Breast epithelium (tissue), 4 donors: Measurements from ENCODE around the gene CT47C1. TPM values are rescaled to one million over a fixed set of nuclear protein-coding genes. Genes with fewer than 3 reads are reported as not detected.

ENCODE experiments used
- DNase-seq, 2 donors: peaks; one replicate each; pipeline ENCODE4 v3.0.0-alpha.2; 2019; ENCODE audit warnings: low spot score in 2 of 2
- H3K27ac ChIP-seq, 2 donors: fragments of 200-600 bp; sonication (generic) in 1 of 2; one replicate each; pipeline ENCODE4 v1.5.1; 2016 to 2019; ENCODE audit warnings: mild to moderate bottlenecking in 1 of 2
- H3K27me3 ChIP-seq, 2 donors: fragments of 200-600 bp; sonication (generic) in 1 of 2; one replicate each; pipeline versions ENCODE4 v1.5.1 to v1.6.0; 2017 to 2019; ENCODE audit warnings: control low read depth in 1 of 2, mild to moderate bottlenecking in 1 of 2
- H3K36me3 ChIP-seq: fragments of 200-600 bp; one replicate; pipeline ENCODE4 v1.5.1; 2019
- H3K4me1 ChIP-seq, 2 donors: fragments of 200-600 bp; sonication (generic); one replicate each; pipeline ENCODE4 v1.5.1; 2016 to 2019; ENCODE audit warnings: control low read depth in 1 of 2
- H3K4me3 ChIP-seq, 3 donors: fragments of 200-600 bp; sonication (generic); 1 replicate in 2 of 3; 2 replicates in 1 of 3; pipeline ENCODE4 v1.5.1; 2016 to 2019; ENCODE audit warnings: mild to moderate bottlenecking in 3 of 3, moderate library complexity in 2 of 3
- H3K9me3 ChIP-seq, 2 donors: fragments of 200-600 bp; sonication (generic) in 1 of 2; one replicate each; pipeline ENCODE4 v1.5.1; 2016 to 2019; ENCODE audit warnings: control low read depth in 1 of 2
- CTCF ChIP-seq, 3 donors: fragments of 450-650 bp; IDR thresholded peaks; one replicate each; pipeline ENCODE4 v1.5.1; 2016 to 2017; ENCODE audit warnings: antibody characterized with exemption in 3 of 3, mild to moderate bottlenecking in 3 of 3, moderate library complexity in 3 of 3
- POLR2A ChIP-seq: fragments of 450-650 bp; IDR thresholded peaks from one replicate; pipeline ENCODE4 v1.6.1; 2016; ENCODE audit warnings: antibody characterized with exemption, mild to moderate bottlenecking, moderate library complexity
- POLR2AphosphoS5 ChIP-seq, 3 donors: sonication (generic); formaldehyde crosslinking; IDR thresholded peaks; one replicate each; pipeline ENCODE4 v1.6.1; 2017; ENCODE audit warnings: antibody characterized with exemption in 3 of 3
- intact Hi-C: fragments of 100-400 bp; cut with DNase I; formaldehyde crosslinking; loops from one replicate; pipeline ENCODE4 v1.15.1; 2023; ENCODE audit warnings: low total_unique reads
- total RNA-seq, 3 donors: library from RNA; depleted of rRNA; stranded (reverse); fragments of >200 nt; gene quantifications; one replicate each; pipeline ENCODE4 v1.1.0, GENCODE V29; 2016

CT47C1 gene
- total RNA-seq, 3 donors from 2014 or later = not detected

GRCh38 chrX:119073911-119074310, 1.1 kb downstream of the CT47C1 start:
- intact Hi-C loops = no loop called here
- DNase-seq = no peak
- Histone ChIP-seq H3K4me3 (no peak overlapping the region), H3K4me1 (no peaks in the 10 kb centered on the region), H3K27me3 (peaks cover 0 to 53% of the 10 kb centered on the region in 2 donors), H3K27ac (no peak overlapping the region), H3K9me3 (no peaks in the 10 kb centered on the region), H3K36me3 (no peaks in the 10 kb centered on the region)
- TF ChIP-seq CTCF (IDR thresholded peaks at IDR 0.05) (no peak), POLR2A (no peak), POLR2AphosphoS5 (IDR thresholded peaks at IDR 0.05) (no peak)

GRCh38 chrX:119075270-119076025, 2.7 kb downstream of the CT47C1 start:
- Histone ChIP-seq H3K4me3 (no peak overlapping the region), H3K9me3 (no peaks in the 10 kb centered on the region), H3K36me3 (no peaks in the 10 kb centered on the region), H3K27ac (no peak overlapping the region), H3K27me3 (peaks cover 0 to 56% of the 10 kb centered on the region in 2 donors), H3K4me1 (no peaks in the 10 kb centered on the region)
- DNase-seq = no peak
- TF ChIP-seq POLR2AphosphoS5 (IDR thresholded peaks at IDR 0.05) (no peak), CTCF (IDR thresholded peaks at IDR 0.05) (no peak), POLR2A (no peak)
- intact Hi-C loops = no loop called here

- no peak overlapping the region for H3K27ac ChIP-seq
- no peak for DNase-seq
- intact Hi-C loops = no loop called here
- H3K27me3 ChIP-seq = peaks cover 0 to 46% of the 10 kb centered on the region in 2 donors
- no peaks in the 10 kb centered on the region for H3K9me3 ChIP-seq
- H3K36me3 ChIP-seq = no peaks in the 10 kb centered on the region
- H3K4me3 ChIP-seq = no peak overlapping the region
- TF ChIP-seq POLR2A (no peak), CTCF (IDR thresholded peaks at IDR 0.05) (no peak), POLR2AphosphoS5 (IDR thresholded peaks at IDR 0.05) (no peak)
- H3K4me1 ChIP-seq = no peaks in the 10 kb centered on the region
Measured at GRCh38 chrX:119082278-119082677, 9.5 kb downstream of the CT47C1 start.

DNA sequence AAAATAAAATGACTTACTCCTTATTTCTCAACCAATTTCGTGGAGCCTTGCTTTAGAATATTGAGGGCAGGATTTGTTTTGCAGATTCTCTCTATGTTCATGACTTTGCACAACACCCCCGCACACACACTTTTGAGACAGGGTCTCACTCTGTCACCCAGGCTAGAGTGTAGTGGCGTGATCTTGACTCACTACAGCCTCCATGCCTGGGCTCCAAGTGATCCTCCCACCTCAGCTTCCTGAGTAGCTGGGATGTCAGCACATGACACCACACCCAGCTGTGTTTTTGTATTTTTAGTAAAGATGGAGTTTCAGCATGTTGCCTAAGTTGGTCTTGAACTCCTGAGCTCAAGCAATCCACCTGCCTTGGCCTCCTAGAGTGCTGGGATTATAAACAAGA, 12.0 kb downstream of the CT47C1 start:
- no peaks in the 10 kb centered on the region for H3K9me3 ChIP-seq
- H3K4me1 ChIP-seq = no peaks in the 10 kb centered on the region
- H3K27ac ChIP-seq = no peak overlapping the region
- H3K27me3 ChIP-seq = peaks cover 0 to 44% of the 10 kb centered on the region in 2 donors
- TF ChIP-seq POLR2A (no peak), CTCF (IDR thresholded peaks at IDR 0.05) (no peak), POLR2AphosphoS5 (IDR thresholded peaks at IDR 0.05) (no peak)
- H3K36me3 ChIP-seq = no peaks in the 10 kb centered on the region
- H3K4me3 ChIP-seq = no peak overlapping the region
- DNase-seq = no peak
- intact Hi-C loops = no loop called here

DNA sequence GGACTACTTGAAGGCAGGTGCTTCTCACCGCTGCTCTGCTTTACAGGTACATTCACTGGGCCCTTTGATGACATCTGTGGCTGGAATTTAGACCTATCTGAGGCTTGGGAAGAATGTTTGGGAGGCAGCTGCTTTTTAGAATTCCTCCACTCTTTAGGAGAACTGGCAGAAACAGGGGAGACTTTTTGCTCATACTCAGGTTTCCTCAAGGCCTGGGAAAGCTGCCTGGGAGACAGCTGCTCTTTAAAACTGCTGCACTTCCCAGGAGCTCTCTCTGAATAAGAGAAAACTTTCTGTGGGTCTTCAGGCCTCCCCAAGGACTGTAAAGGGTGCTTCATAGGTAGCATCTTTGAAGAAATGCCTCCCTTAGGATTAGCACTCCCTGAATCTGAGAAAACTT, 14.3 kb downstream of the CT47C1 start:
- Histone ChIP-seq H3K4me3 (no peak overlapping the region), H3K36me3 (no peaks in the 10 kb centered on the region), H3K27me3 (peaks cover 0 to 43% of the 10 kb centered on the region in 2 donors), H3K27ac (no peak overlapping the region), H3K4me1 (no peaks in the 10 kb centered on the region), H3K9me3 (no peaks in the 10 kb centered on the region)
- no peak for DNase-seq
- intact Hi-C loops = no loop called here
- no peak for TF ChIP-seq POLR2A
- no peak for TF ChIP-seq POLR2AphosphoS5 (IDR thresholded peaks at IDR 0.05)
- TF ChIP-seq CTCF (IDR thresholded peaks at IDR 0.05) = no peak
